HG03439 (cell line): Measurements from ENCODE around the gene SEMA4D.
"Not testable (repeated sequence)": the region's sequence is repeated elsewhere in the genome, so short reads cannot be mapped to it uniquely, and the experiment has no call there.

Experiments
- ATAC-seq: cut with Tn5 transposase; IDR thresholded peaks from one replicate; pipeline ENCODE4 v1.9.1; 2021; ENCODE audit warnings: mild to moderate bottlenecking, moderate library complexity; ENCODE audit not compliant: unreplicated experiment

SEMA4D gene

GRCh38 chr9:89374176-89374575, 123.7 kb downstream of the SEMA4D start:
- ATAC-seq = no peak

- no peak for ATAC-seq
Measured at GRCh38 chr9:89372979-89373378, 124.9 kb downstream of the SEMA4D start.

- ATAC-seq = no peak
Measured at GRCh38 chr9:89372230-89372816, 125.6 kb downstream of the SEMA4D start.

- not testable (repeated sequence) for ATAC-seq
Measured at GRCh38 chr9:89371791-89372190, 126.1 kb downstream of the SEMA4D start.

GRCh38 chr9:89370593-89370992, 127.3 kb downstream of the SEMA4D start:
- no peak for ATAC-seq

GRCh38 chr9:89368978-89369377, 128.9 kb downstream of the SEMA4D start:
- ATAC-seq = no peak

- no peak for ATAC-seq
Measured at GRCh38 chr9:89368550-89368949, 129.4 kb downstream of the SEMA4D start.

- ATAC-seq = no peak
Measured at GRCh38 chr9:89367726-89368437, 130.0 kb downstream of the SEMA4D start.

GRCh38 chr9:89367281-89367680, 130.6 kb downstream of the SEMA4D start:
- no peak for ATAC-seq

- ATAC-seq = no peak
Measured at GRCh38 chr9:89366711-89367110, 131.2 kb downstream of the SEMA4D start.

GRCh38 chr9:89365532-89365912, 132.4 kb downstream of the SEMA4D start:
- ATAC-seq = no peak

- no peak for ATAC-seq
Measured at GRCh38 chr9:89364666-89365531, 133.0 kb downstream of the SEMA4D start.

GRCh38 chr9:89363921-89364665, 133.8 kb downstream of the SEMA4D start:
- ATAC-seq = no peak

- no peak for ATAC-seq
Measured at GRCh38 chr9:89363311-89363670, 134.6 kb downstream of the SEMA4D start.

- no peak for ATAC-seq
Measured at GRCh38 chr9:89362647-89363310, 135.1 kb downstream of the SEMA4D start.

- no peak for ATAC-seq
Measured at GRCh38 chr9:89361816-89362646, 135.9 kb downstream of the SEMA4D start.

GRCh38 chr9:89361031-89361430, 136.9 kb downstream of the SEMA4D start:
- ATAC-seq = no peak

GRCh38 chr9:89360465-89360864, 137.4 kb downstream of the SEMA4D start:
- ATAC-seq = no peak

- ATAC-seq = no peak
Measured at GRCh38 chr9:89359751-89360261, 138.1 kb downstream of the SEMA4D start.

GRCh38 chr9:89358985-89359384, 138.9 kb downstream of the SEMA4D start:
- ATAC-seq = no peak
